Adrenal gland (tissue), 12 donors: ENCODE data around the gene SCIMP. TPM values are rescaled to one million over a fixed set of nuclear protein-coding genes. Genes with fewer than 3 reads are reported as not detected.
"Not testable (repeated sequence)": the region's sequence is repeated elsewhere in the genome, so short reads cannot be mapped to it uniquely, and the experiment has no call there.

Experiments
- DNase-seq, 7 donors: peaks; one replicate each; pipeline ENCODE4 v3.0.0-alpha.2; 2019 to 2020
- H3K27ac ChIP-seq, 5 donors: fragments of 200-600 bp; sonication (generic) in 4 of 5; 1 replicate in 3 of 5; 2 replicates in 2 of 5; pipeline versions ENCODE4 v1.5.1 to v1.8.0; 2016 to 2020; ENCODE audit warnings: mild to moderate bottlenecking in 1 of 5
- H3K27me3 ChIP-seq: fragments of 200-600 bp; 2 replicates; pipeline ENCODE4 v1.8.0; 2021
- H3K36me3 ChIP-seq, 2 donors: fragments of 200-600 bp; replicated peaks in 1 of 2; 1 replicate in 1 of 2; 2 replicates in 1 of 2; pipeline versions ENCODE4 v1.5.1 to v1.8.0; 2018 to 2022
- H3K4me1 ChIP-seq, 2 donors: fragments of 200-600 bp; replicated peaks in 1 of 2; 1 replicate in 1 of 2; 2 replicates in 1 of 2; pipeline versions ENCODE4 v1.5.1 to v1.8.0; 2018 to 2021
- H3K4me3 ChIP-seq, 4 donors: fragments of 200-600 bp; sonication (generic) in 3 of 4; one replicate each; pipeline ENCODE4 v1.5.1; 2016 to 2018
- H3K9me3 ChIP-seq, 3 donors: fragments of 200-600 bp; sonication (generic) in 1 of 3; replicated peaks in 1 of 3; 1 replicate in 2 of 3; 2 replicates in 1 of 3; pipeline versions ENCODE4 v1.5.1 to v1.8.0; 2016 to 2021
- CTCF ChIP-seq, 6 experiments: fragments of 450-650 bp in 4 of 6; fragments of 200-600 bp in 2 of 6; sonication (generic) in 1 of 6; IDR thresholded peaks; 1 replicate in 5 of 6; 2 replicates in 1 of 6; pipeline versions ENCODE4 v1.5.1 to v1.8.0; 2016 to 2021; ENCODE audit warnings: antibody characterized with exemption in 6 of 6, mild to moderate bottlenecking in 2 of 6, moderate library complexity in 1 of 6
- POLR2A ChIP-seq, 2 donors: fragments of 450-650 bp; IDR thresholded peaks; one replicate each; pipeline ENCODE4 v1.6.1; 2017; ENCODE audit warnings: antibody characterized with exemption in 2 of 2, mild to moderate bottlenecking in 2 of 2, moderate library complexity in 1 of 2
- WGBS, 4 donors: extraction: QIAGEN DNeasy Blood & Tissue Kit in 2 of 4; methylation state at CpG; one replicate each; pipeline versions ENCODE4 v1.1.5 to v1.1.7; 2013 to 2017; 5-methylcytosine and 5-hydroxymethylcytosine counted together
- intact Hi-C, 2 donors: fragments of 100-400 bp; cut with DNase I; formaldehyde crosslinking; loops; one replicate each; pipeline versions ENCODE4 v1.14.1 to v1.15.0; 2022 to 2023
- polyA plus RNA-seq, 3 donors: library from polyadenylated mRNA; stranded (reverse); fragments of 200-250 nt in 2 of 3; fragments of 350-450 nt in 1 of 3; fragmentation: Illumina TruSeq in 1 of 3; extraction: RNeasy Lipid Tissue Mini Kit (QIAGEN cat#74804) in 1 of 3; gene quantifications; one replicate each; pipeline ENCODE4 v1.2.3, GENCODE V29; 2013 to 2014
- total RNA-seq, 9 donors: library from RNA; depleted of rRNA in 4 of 9; stranded (reverse); fragments of >200 nt in 4 of 9; fragments of 120-200 nt in 1 of 9; fragmentation: NEBNext Ultra II Directional in 1 of 9; extraction: Animal tissue kit (Norgen Biotek cat#: 25700) in 1 of 9; gene quantifications; one replicate each; pipeline versions ENCODE4 v1.1.0 to v1.2.4, GENCODE V29; 2013 to 2023
- donor health status: healthy with polysubstance abuse.
- donor health status: Bipolar disorder and iron deficiency.
- donor health status: DM: yes; HTN: yes; CAD: no.
- donor health status: DM: no; HTN: no; CAD: no.
- donor health status: DM: no; HTN: no; CAD: no.
- donor health status: DM: yes; HTN: yes; CAD: no.

The SCIMP gene
- total and polyA plus RNA-seq, 12 donors = 0.94 to 14.2 (median 6.2) TPM

DNA sequence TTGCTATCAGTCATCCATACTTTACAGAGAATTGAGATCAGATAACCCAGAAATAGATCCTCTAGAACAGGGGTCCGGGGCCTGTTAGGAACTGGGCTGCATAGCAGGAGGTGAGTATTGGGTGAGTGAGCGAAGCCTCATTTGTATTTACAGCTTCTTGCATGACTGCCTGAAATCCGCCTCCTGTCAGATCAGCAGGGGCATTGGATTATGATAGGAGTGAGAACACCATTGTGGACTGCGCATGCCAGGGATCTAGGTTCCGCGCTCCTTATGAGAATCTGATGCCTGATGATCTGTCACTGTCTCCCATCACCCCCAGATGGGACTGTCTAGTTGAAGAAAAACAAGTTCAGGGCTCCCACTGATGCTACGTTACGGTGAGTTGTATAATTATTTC lies 13.0 kb upstream of the SCIMP start:
- Histone ChIP-seq H3K36me3 (no peaks in the 10 kb centered on the region), H3K4me1 (peaks cover 6 to 9% of the 10 kb centered on the region in 2 donors), H3K4me3 (no peak overlapping the region), H3K27me3 (no peaks in the 10 kb centered on the region), H3K9me3 (no peaks in the 10 kb centered on the region), H3K27ac (no peak overlapping the region)
- no peak for TF ChIP-seq CTCF (IDR thresholded peaks at IDR 0.05)
- intact Hi-C loops = no loop called here
- no peak for DNase-seq
- 88 to 95% (median 92%) methylated on average over 8 of the region's 8 CpGs for WGBS, 4 donors

DNA sequence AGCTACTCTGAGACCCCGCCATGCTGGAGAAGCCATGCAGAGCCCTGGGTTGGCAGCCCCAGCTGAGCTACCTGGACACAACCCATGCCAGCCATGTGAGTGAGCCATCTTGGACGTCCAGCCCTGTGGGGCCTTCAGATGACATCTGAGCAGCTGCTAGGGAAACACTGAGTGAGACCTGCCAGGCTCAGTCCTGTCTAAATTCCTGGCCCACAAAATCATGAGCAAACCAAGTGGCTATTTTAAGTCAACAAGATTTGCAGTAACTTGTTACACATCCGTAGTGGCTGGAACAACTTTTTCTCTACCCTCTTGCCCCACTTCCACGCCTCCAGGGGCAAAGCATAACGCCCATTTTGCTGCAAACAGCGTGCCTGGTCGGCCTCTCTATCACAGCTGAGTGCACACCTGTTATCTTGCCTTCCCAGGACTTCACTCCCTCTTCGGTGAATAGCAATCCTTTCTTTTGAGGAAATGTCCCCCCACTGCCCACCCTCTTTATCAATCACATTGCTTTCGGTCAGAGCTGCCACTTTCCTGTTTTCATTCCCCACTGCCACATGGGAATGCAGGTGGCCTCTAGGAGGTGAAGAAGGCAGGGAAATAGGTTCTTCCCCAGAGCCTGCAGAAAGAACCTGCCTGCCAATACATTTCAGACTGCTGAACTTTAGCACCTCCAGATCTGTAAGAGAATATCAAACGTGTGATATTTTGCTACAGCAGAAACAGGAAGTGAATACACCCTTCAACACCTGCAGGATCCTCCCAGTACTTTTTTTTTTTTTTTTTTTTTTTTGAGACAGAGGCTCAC lies 7.4 kb upstream of the SCIMP start:
- WGBS, 4 donors = 71 to 81% (median 75%) methylated on average over 9 to 10 of the region's 10 CpGs
- Histone ChIP-seq H3K27ac (no peak overlapping the region), H3K27me3 (no peaks in the 10 kb centered on the region), H3K9me3 (no peaks in the 10 kb centered on the region), H3K36me3 (no peaks in the 10 kb centered on the region), H3K4me3 (no peak overlapping the region), H3K4me1 (peaks cover 6 to 9% of the 10 kb centered on the region in 2 donors)
- TF ChIP-seq CTCF (IDR thresholded peaks at IDR 0.05) = no peak
- no peak for TF ChIP-seq POLR2A (IDR thresholded peaks at IDR 0.05)
- no peak for DNase-seq
- intact Hi-C loops = no loop called here

DNA sequence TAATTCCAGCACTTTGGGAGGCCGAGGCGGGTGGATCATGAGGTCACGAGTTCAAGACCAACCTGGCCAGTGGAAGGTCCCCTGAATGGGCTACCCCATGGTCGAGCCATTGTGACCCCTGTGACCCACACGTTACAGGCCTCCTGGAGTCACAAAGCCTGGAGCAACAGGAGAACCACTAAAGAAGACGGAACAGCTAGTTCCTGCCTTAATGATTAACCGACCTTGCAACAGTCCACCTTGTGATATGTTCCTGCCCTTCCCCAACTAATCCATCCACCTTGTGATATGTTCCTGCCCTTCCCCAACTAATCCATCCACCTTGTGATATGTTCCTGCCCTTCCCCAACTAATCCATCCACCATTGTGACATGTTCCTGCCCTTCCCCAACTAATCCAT lies 5.1 kb upstream of the SCIMP start:
- H3K4me1 ChIP-seq, H3K27ac ChIP-seq, DNase-seq, H3K9me3 ChIP-seq, H3K36me3 ChIP-seq, H3K4me3 ChIP-seq, H3K27me3 ChIP-seq: not testable (repeated sequence)
- intact Hi-C loops = loop anchor here in 1 of 2 donors (5.0 kb wide), 1 partner anchor 42 kb away; no protein-coding TSS in a partner anchor
- WGBS, 4 donors = 80 to 85% (median 82%) methylated on average over 6 to 7 of the region's 7 CpGs

- H3K36me3 ChIP-seq = no peaks in the 10 kb centered on the region
- H3K4me3 ChIP-seq = no peak overlapping the region
- TF ChIP-seq POLR2A (IDR thresholded peaks at IDR 0.05) (no peak), CTCF (IDR thresholded peaks at IDR 0.05) (no peak)
- DNase-seq = no peak
- no peaks in the 10 kb centered on the region for H3K27me3 ChIP-seq
- peaks cover 6 to 7% of the 10 kb centered on the region in 2 donors for H3K4me1 ChIP-seq
- H3K9me3 ChIP-seq = no peaks in the 10 kb centered on the region
- WGBS, 4 donors = 58 to 71% (median 66%) methylated on average over 4 of the region's 4 CpGs
- intact Hi-C loops = loop anchor here in 1 of 2 donors (5.0 kb wide), 1 partner anchor 41 kb away; no protein-coding TSS in a partner anchor
- H3K27ac ChIP-seq = no peak overlapping the region
Measured at GRCh38 chr17:5238333-5238732, 3.7 kb upstream of the SCIMP start.
